SK-N-SH (cell line): ENCODE measurements around the gene RAB25.

ENCODE experiments used
- EZH2phosphoT487 ChIP-seq: fragments of 200-600 bp; sonication (generic); IDR thresholded peaks from 2 replicates; pipeline ENCODE4 v1.6.1; 2017; ENCODE audit warnings: low read depth, mixed run types, mild to moderate bottlenecking, antibody characterized with exemption, moderate library complexity, borderline replicate concordance
- NRF1 ChIP-seq: IDR thresholded peaks from 2 replicates; pipeline ENCODE4 v1.6.1; 2012; ENCODE audit warnings: low read depth, mild to moderate bottlenecking, low read length
- TF ChIP-seq, protein P1 (sequence below): IDR thresholded peaks from 2 replicates; pipeline ENCODE4 v1.4.0; 2012; ENCODE audit warnings: low read depth, borderline replicate concordance

DNA sequence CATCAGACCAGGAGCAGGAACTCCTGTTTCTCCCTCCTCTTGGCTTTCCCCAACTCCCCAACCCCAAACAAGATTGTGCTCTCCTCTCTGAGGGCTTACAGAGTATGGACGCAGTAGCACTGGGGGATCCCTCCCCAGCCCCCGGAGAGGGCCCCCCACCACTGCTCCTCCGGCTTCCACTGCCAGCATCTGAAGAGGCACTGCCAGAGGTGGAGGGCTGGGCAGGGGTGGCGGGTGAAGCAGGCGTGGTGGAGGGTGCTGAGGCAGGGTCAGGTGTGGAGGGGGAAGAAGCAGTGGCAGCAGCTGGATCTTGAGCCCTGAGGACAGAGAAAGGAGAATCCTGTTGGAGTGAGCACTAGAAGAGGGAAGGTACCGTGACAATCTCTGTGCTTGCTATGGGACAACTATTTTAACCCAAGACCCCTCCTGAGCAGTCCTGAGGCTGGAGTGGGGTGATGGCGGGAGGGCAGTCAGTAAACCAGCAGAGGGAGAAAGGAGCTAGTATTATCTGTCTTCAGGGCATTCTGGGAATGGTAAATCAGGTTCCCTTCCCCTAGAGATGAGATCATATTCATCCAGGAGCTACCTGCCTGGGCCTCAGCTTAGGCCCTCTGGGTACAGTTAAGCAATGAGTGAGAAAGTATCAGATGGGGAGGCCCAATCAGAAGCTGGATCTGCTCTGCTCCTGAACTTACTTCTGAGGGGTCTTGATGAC lies 9.8 kb upstream of the RAB25 start:
- TF ChIP-seq EZH2phosphoT487 (no peak), NRF1 (no peak)
- TF ChIP-seq, protein P1, sequence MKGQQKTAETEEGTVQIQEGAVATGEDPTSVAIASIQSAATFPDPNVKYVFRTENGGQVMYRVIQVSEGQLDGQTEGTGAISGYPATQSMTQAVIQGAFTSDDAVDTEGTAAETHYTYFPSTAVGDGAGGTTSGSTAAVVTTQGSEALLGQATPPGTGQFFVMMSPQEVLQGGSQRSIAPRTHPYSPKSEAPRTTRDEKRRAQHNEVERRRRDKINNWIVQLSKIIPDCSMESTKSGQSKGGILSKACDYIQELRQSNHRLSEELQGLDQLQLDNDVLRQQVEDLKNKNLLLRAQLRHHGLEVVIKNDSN = no peak
